Measurements from ENCODE around the gene PER2. TPM values are rescaled to one million over a fixed set of nuclear protein-coding genes. Genes with fewer than 3 reads are reported as not detected.

The PER2 gene
- total and polyA plus RNA-seq, 2 of the 4 experiments (the other 2 are of a cell fraction), result 1.7 to 3.2 TPM

DNA sequence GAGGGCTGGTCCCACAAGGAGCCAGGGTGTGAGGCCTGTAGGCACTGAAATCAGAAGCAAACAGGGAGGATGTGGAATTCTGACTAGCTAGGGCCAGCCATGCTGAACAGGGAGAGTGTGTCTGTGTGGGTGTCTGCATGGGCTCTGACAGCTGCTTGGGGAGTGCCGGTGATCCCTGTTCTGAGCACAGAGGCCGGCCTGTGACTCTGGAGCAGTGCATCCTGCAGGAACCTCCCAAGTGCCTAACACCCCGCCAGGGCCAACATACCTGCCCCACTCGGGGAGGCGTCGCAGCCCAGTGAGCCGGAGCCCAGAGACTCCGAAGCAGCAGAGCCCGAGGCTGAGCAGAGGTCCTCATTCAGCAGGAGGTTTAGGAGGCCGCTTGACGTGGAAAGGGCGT lies 37.1 kb downstream of the PER2 start:
- H2AK5ac ChIP-seq (ENCODE audit: low read depth, low read length), result no peak overlapping the region
- H3K4me2 ChIP-seq (ENCODE audit: low read depth, low read length), result no peak overlapping the region
- DNase-seq, result no peak
- H3K18ac ChIP-seq (ENCODE audit: low read depth, low read length), result no peak overlapping the region
- no peaks in the 10 kb centered on the region for H3K4me1 ChIP-seq (ENCODE audit: control insufficient read depth, insufficient read depth, low read length)
- H3K23ac ChIP-seq (ENCODE audit: low read depth, low read length), result no peak overlapping the region
- H3K27ac ChIP-seq (ENCODE audit: insufficient read depth, low read length), result no peak overlapping the region
- dilution Hi-C loops (cut with HindIII; ENCODE audit: low sequenced_read_pairs, unreplicated experiment) (no loop called here), in situ Hi-C loops (cut with MboI; ENCODE audit: low sequenced_read_pairs) (no loop called here), intact Hi-C loops (cut with micrococcal nuclease) (no loop called here)
- no peaks in the 10 kb centered on the region for H3K9me1 ChIP-seq (ENCODE audit: insufficient read depth, low read length)
- no peak overlapping the region for H2BK5ac ChIP-seq (ENCODE audit: low read depth, low read length, poor library complexity, severe bottlenecking)
- ChIA-PET POLR2A (ENCODE audit: unreplicated experiment) (no interaction called here), CTCF (interaction anchor here (2.8 kb wide), 1 partner anchor 12 kb away, joined by 9 read pairs; no protein-coding TSS in a partner anchor)
- H3K27me3 ChIP-seq (ENCODE audit: control insufficient read depth, insufficient read depth, low read length), result no peaks in the 10 kb centered on the region
- H3K9me3 ChIP-seq (ENCODE audit: control insufficient read depth, insufficient read depth, low read length), result no peaks in the 10 kb centered on the region
- H3K4me3 ChIP-seq (ENCODE audit: insufficient read depth, low read depth, low read length), result no peak overlapping the region
- no peaks in the 10 kb centered on the region for H4K20me1 ChIP-seq (ENCODE audit: insufficient read depth, low read length)
- no peak overlapping the region for H4K8ac ChIP-seq (ENCODE audit: low read depth in 2 of 2, low read length in 2 of 2)
- H3K36me3 ChIP-seq (ENCODE audit: control insufficient read depth, insufficient read depth, low read length), result peaks cover 21% of the 10 kb centered on the region
- 96% methylated on average over 5 of the region's 12 CpGs; no CpG with 5 or more reads in 1 of the 2 experiments for WGBS, 2 experiments (ENCODE audit: extremely low coverage in 2 of 2, insufficient read length in 1 of 2)
- no peak overlapping the region for H2AK9ac ChIP-seq (replicated peaks; ENCODE audit: low read depth, low read length, poor library complexity)
- no peak for TF ChIP-seq SMC3 (IDR thresholded peaks at IDR 0.05; ENCODE audit: low read depth, low read length)
- no peak overlapping the region for H3K56ac ChIP-seq (ENCODE audit: extremely low read depth, insufficient read depth, low read length)
- no peak overlapping the region for H2BK20ac ChIP-seq (ENCODE audit: low read depth, low read length)
- H2BK120ac ChIP-seq (ENCODE audit: low read depth, low read length), result no peak overlapping the region
- H4K91ac ChIP-seq (ENCODE audit: insufficient read depth, low read depth, low read length), result no peak overlapping the region
- H2BK15ac ChIP-seq (ENCODE audit: low read depth, low read length), result no peak overlapping the region
- no peak overlapping the region for H4K5ac ChIP-seq (ENCODE audit: low read depth, low read length)
- no peak overlapping the region for H2AFZ ChIP-seq (replicated peaks; ENCODE audit: low read length, poor library complexity)
- no peak for ATAC-seq (ENCODE audit: low read depth)
- H3K79me1 ChIP-seq (ENCODE audit: low read depth in 1 of 2, low read length in 2 of 2), result no peaks in the 10 kb centered on the region
- H3K9ac ChIP-seq (ENCODE audit: low read depth, low read length), result no peak overlapping the region
- no TSS peak for BruUV-seq (replicated peaks)
- H3K4ac ChIP-seq (ENCODE audit: low read depth, low read length), result no peak overlapping the region
- H3K14ac ChIP-seq (replicated peaks; ENCODE audit: low read depth, low read length), result no peak overlapping the region

All from IMR-90 (cell line).